HG02852 (cell line): ENCODE data around the gene ARPC5.

ENCODE experiments used
- ATAC-seq: cut with Tn5 transposase; IDR thresholded peaks from one replicate; pipeline ENCODE4 v1.9.1; 2021; ENCODE audit warnings: mild to moderate bottlenecking, moderate library complexity; ENCODE audit not compliant: unreplicated experiment

ARPC5 gene

GRCh38 chr1:183612407-183612806 lies 23.2 kb downstream of the ARPC5 start:
- ATAC-seq: no peak

GRCh38 chr1:183611021-183611420 lies 24.6 kb downstream of the ARPC5 start:
- no peak for ATAC-seq

GRCh38 chr1:183609759-183610452 lies 25.7 kb downstream of the ARPC5 start:
- ATAC-seq: no peak

- peak; percentile 54 for ATAC-seq
These were observed 26.3 kb downstream of the ARPC5 start for GRCh38 chr1:183609313-183609712.

GRCh38 chr1:183607322-183607980 lies 28.1 kb downstream of the ARPC5 start:
- no peak for ATAC-seq

GRCh38 chr1:183605904-183606303 lies 29.7 kb downstream of the ARPC5 start:
- no peak for ATAC-seq

GRCh38 chr1:183604815-183605214 lies 30.8 kb downstream of the ARPC5 start:
- ATAC-seq: no peak

- no peak for ATAC-seq
These were observed 31.4 kb downstream of the ARPC5 start for GRCh38 chr1:183604038-183604808.

GRCh38 chr1:183602510-183602909 lies 33.1 kb downstream of the ARPC5 start:
- no peak for ATAC-seq

- ATAC-seq: no peak
These were observed 34.9 kb downstream of the ARPC5 start for GRCh38 chr1:183600634-183601033.

GRCh38 chr1:183600136-183600535 lies 35.4 kb downstream of the ARPC5 start:
- ATAC-seq: no peak

- peak; percentile 70 for ATAC-seq
These were observed 37.2 kb downstream of the ARPC5 start for GRCh38 chr1:183598386-183598785.

- no peak for ATAC-seq
These were observed 37.8 kb downstream of the ARPC5 start for GRCh38 chr1:183597656-183598347.

GRCh38 chr1:183596500-183596899 lies 39.1 kb downstream of the ARPC5 start:
- no peak for ATAC-seq

GRCh38 chr1:183595537-183595936 lies 40.0 kb downstream of the ARPC5 start:
- ATAC-seq: no peak

- ATAC-seq: peak; percentile 42
These were observed 42.2 kb downstream of the ARPC5 start for GRCh38 chr1:183593356-183593755.

- ATAC-seq: no peak
These were observed 42.9 kb downstream of the ARPC5 start for GRCh38 chr1:183592733-183593132.

- ATAC-seq: peak; percentile 84
These were observed 45.1 kb downstream of the ARPC5 start, which contains the start of gene NCF2 for GRCh38 chr1:183590244-183591191. Gene NCF2, minus strand, starts transcription at chr1:183590459. Its CDS starts 130 bp downstream, at chr1:183590329.

- peak; percentile 9 for ATAC-seq
These were observed 45.7 kb downstream of the ARPC5 start for GRCh38 chr1:183589874-183590243.

GRCh38 chr1:183589384-183589783 lies 46.2 kb downstream of the ARPC5 start:
- ATAC-seq: no peak
